WERI-Rb-1 (cell line): ENCODE measurements around the gene GPX4.

Experiments used
- DNase-seq: peaks from one replicate; pipeline ENCODE4 v3.0.0-alpha.2; 2020
- H3K27ac ChIP-seq: fragments of 250-450 bp; sonication (Bioruptor Pico); 2 replicates; pipeline ENCODE4 v1.5.1; 2020; ENCODE audit warnings: mild to moderate bottlenecking, moderate library complexity
- H3K27me3 ChIP-seq: fragments of 250-450 bp; sonication (Bioruptor Pico); 2 replicates; pipeline ENCODE4 v1.5.1; 2021; ENCODE audit warnings: mild to moderate bottlenecking, low read depth, moderate library complexity; ENCODE audit not compliant: insufficient read depth, severe bottlenecking
- H3K36me3 ChIP-seq: fragments of 250-450 bp; sonication (Bioruptor Pico); 2 replicates; pipeline ENCODE4 v1.5.1; 2020; ENCODE audit warnings: mild to moderate bottlenecking, moderate library complexity
- H3K4me3 ChIP-seq: 2 replicates; pipeline ENCODE4 v1.5.1; 2011; ENCODE audit warnings: low read depth, mild to moderate bottlenecking, control low read depth, low read length
- H3K9me3 ChIP-seq: fragments of 250-450 bp; sonication (Bioruptor Pico); 2 replicates; pipeline ENCODE4 v1.5.1; 2021; ENCODE audit warnings: mild to moderate bottlenecking, moderate library complexity; ENCODE audit not compliant: severe bottlenecking
- CTCF ChIP-seq: IDR thresholded peaks from 2 replicates; pipeline ENCODE4 v1.5.1; 2011; ENCODE audit warnings: low read depth, mild to moderate bottlenecking, control low read depth, inconsistent platforms, low read length

GPX4 gene

GRCh38 chr19:1087813-1088415 lies 15.9 kb upstream of the GPX4 start:
- no peak overlapping the region for H3K27ac ChIP-seq
- H3K27me3 ChIP-seq = no peaks in the 10 kb centered on the region
- H3K4me3 ChIP-seq = no peak overlapping the region
- TF ChIP-seq CTCF = no peak
- no peaks in the 10 kb centered on the region for H3K9me3 ChIP-seq
- peaks cover 73% of the 10 kb centered on the region for H3K36me3 ChIP-seq
- no peak for DNase-seq

GRCh38 chr19:1088416-1089010 lies 15.3 kb upstream of the GPX4 start:
- H3K27ac ChIP-seq = no peak overlapping the region
- H3K27me3 ChIP-seq = no peaks in the 10 kb centered on the region
- no peak for DNase-seq
- H3K4me3 ChIP-seq = no peak overlapping the region
- TF ChIP-seq CTCF = no peak
- no peaks in the 10 kb centered on the region for H3K9me3 ChIP-seq
- peaks cover 77% of the 10 kb centered on the region for H3K36me3 ChIP-seq

DNA sequence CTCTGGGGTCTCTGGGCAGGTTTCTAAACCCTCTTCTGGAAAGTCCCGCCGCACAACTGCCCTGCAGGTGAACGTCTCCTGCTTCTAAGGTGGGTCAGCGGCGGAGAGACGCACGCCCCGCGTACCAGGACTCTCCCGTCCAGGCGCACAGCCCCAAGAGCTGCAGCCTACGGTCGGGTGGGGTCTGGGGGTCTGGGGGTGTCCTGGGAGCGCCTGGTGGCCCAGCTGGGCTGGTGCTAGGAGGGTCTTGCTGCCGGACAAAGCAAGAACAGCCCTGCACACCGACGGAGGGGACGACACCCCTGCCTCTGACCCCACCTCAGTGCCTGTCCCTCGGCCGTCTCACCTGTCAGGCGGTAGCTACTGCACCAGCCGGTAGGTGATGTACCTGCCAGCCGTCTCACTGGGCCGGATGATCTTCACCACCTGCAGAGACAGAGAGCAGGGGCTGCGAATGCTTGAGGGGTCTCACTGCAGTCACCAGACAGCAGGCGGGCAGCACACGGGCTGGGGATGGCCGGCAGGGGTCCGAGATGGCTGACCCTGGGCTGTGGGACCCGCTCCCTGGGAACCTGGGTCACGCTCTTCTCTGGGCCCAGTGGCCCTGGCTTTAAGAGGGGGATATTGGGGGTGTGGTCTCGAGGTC lies 14.5 kb upstream of the GPX4 start:
- Histone ChIP-seq H3K27ac (no peak overlapping the region), H3K4me3 (no peak overlapping the region), H3K27me3 (no peaks in the 10 kb centered on the region), H3K36me3 (peaks cover 77% of the 10 kb centered on the region), H3K9me3 (no peaks in the 10 kb centered on the region)
- no peak for DNase-seq
- no peak for TF ChIP-seq CTCF

GRCh38 chr19:1089891-1090290 lies 13.9 kb upstream of the GPX4 start:
- Histone ChIP-seq H3K27ac (no peak overlapping the region), H3K36me3 (peaks cover 75% of the 10 kb centered on the region), H3K27me3 (no peaks in the 10 kb centered on the region), H3K4me3 (no peak overlapping the region), H3K9me3 (no peaks in the 10 kb centered on the region)
- TF ChIP-seq CTCF = no peak
- DNase-seq = no peak

- DNase-seq = no peak
- Histone ChIP-seq H3K4me3 (no peak overlapping the region), H3K27me3 (no peaks in the 10 kb centered on the region), H3K36me3 (peaks cover 73% of the 10 kb centered on the region), H3K27ac (no peak overlapping the region), H3K9me3 (no peaks in the 10 kb centered on the region)
- no peak for TF ChIP-seq CTCF
These were observed 12.9 kb upstream of the GPX4 start for GRCh38 chr19:1090731-1091543.
